UCSD-AML1 (cell line): Measurements from ENCODE around the gene OR2V1.
"Not testable (repeated sequence)": the region's sequence is repeated elsewhere in the genome, so short reads cannot be mapped to it uniquely, and the experiment has no call there.

Source experiments
- DNase-seq: peaks from one replicate; lab custom pipeline; 2025; ENCODE audit not compliant: unreplicated experiment; lab: John Stamatoyannopoulos, UW

Gene OR2V1

GRCh38 chr5:181160152-181160754 lies 29.3 kb upstream of the OR2V1 start:
- peak; percentile 28 for DNase-seq

DNA sequence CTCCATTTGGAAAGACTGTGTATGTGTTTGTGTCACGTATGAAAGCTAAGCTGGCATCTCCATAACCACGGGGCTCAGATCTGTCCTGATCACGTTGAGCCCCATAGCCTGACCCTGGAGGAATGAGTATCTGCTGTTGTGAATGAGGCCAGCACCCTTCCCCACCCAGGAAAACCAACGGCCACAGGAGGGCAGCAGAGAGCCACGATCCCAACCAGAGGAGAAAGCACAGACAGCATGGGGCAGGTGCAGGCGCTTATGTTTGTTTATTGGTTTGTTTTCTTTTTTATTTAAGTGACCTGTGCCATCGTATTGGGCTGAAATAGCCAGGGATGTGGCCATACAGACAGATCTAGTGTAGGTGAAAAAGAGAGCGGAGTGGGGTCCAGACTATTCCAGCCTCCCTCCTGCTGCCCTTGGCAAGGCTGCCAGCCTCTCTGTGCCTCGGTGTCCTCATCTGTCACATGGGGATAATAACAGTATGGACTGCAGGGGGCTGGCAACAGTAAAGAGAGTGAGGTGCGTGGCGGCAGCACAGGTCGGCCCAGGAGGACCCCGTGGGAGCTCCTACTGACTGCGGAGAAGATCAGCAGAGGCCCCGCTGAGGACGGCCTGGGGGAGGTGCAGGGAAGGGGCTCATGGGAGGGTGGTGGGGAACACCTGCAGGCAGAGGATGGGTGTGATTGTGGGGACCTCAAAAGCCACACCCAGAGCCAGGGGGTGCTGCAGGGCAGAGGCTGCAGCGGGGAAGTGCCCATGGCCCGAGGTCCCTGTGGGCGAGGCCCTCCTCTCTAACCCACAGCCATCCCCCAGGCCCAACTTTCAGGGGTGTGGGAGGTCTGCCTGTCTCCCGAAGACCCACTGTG lies 28.6 kb upstream of the OR2V1 start:
- peak; percentile 84 for DNase-seq

DNA sequence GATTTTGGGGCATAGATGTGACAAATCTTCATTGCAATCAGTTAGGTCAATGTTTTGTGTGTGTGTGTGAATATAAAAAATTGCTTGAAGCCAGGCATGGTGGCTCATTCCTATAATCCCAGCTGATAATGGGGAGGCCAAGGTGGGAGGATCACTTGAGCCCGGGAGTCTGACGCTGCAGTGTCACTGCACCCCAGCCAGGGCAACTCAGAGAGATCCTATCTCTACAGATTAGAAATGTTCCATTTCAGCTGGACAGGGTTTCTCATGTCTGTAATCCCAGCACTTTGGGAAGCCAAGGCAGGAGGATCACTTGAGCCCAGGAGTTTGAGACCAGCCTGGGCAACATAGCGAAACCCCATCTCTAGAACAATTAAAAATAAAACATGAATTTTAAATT lies 27.9 kb upstream of the OR2V1 start:
- DNase-seq = no peak

DNA sequence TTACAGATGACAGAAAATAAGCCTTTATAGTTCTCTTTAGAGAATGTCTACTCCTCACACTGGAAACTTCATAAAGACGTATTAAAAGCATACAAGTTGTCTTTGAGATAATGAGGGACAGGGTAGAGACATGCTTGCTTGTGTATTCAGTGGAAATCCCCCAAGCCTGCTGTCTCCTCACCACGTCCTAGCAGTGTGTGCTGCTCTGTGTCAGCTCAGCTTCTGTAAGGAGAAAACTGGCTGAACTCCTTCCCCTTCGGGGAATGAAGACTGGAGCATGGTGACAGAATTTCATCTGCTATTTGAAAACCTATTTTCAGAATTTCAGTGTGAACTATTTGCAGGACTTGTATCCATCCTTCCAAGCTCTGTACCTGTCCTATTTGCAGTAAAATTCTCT lies 25.8 kb upstream of the OR2V1 start:
- no peak for DNase-seq

DNA sequence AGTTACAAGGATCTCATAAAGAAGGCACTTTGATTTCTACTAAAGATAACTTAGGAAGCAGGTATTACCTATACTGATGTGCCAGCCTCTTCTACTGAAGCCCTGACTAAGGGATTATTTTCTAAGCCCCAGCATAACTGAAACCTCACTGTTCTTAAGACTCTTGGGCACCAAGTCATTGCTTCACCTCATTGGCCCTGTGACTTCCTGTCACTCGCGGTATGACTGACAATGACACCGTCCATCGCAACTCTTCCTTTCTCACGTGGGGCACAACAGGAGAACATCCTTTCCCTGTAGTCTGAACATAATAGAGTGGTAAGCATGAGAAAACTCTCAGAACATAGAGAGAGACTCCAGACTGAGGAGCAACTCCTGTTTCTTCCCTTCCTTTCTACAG lies 22.8 kb upstream of the OR2V1 start:
- DNase-seq = no peak

DNA sequence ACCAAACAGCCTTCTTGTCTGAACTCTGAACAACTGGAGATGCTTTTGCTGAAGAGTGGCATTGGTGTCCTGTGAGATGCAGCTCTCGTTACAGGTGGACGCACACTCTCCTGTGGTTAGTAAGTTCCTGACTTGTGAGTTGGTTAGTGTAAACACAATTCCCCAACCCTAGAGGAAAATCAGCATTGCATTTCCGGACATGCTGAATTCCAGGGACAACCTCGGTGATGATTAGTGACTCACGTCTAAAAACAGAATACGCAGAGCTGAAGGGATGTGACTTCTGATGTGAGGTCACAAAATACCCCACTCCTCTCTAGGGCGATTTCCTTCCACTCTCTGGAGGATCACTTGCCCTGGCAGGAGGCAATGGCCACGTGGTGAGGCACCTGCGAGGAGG lies 21.4 kb upstream of the OR2V1 start:
- DNase-seq = no peak

DNA sequence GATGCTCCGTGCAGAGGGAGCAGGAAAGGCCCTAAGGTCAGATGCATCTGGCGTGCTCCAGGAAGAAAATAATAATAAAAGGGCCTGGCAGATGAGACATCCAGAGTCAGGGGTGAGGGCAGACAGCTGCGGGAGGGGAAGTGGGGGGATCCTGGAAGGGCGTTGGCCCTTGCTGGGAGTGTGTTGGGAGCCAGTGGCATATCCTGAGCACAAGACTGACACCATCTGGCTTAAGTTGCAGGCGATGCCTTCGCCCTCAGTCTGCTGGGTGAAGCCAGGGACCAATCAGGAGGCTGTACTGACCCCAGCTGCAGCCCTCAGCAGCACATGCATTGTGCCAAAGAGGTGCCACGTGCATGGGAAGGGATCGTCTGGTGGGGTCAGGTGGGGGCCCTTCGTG lies 20.2 kb upstream of the OR2V1 start:
- no peak for DNase-seq

- DNase-seq = no peak
These were observed 19.1 kb upstream of the OR2V1 start for GRCh38 chr5:181149806-181150733.

DNA sequence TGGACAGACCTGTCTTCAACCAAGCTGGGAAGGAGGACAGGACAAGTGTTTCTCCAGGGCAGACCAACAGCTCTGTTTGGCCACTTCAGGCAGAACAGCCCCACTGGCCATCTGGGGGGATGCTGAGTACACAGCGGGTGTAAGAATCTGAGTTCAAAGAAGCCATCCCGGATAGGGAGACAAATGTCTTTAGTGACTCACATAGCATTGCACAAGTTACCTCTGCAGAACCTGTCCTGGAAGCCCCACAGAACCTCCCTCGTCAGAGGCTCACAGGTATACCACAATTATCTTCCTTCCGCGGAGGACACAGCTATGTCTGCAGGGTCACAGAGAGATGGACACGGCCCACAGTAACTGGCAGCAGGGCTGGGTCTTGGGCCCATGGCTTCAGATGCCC lies 18.4 kb upstream of the OR2V1 start:
- no peak for DNase-seq

DNA sequence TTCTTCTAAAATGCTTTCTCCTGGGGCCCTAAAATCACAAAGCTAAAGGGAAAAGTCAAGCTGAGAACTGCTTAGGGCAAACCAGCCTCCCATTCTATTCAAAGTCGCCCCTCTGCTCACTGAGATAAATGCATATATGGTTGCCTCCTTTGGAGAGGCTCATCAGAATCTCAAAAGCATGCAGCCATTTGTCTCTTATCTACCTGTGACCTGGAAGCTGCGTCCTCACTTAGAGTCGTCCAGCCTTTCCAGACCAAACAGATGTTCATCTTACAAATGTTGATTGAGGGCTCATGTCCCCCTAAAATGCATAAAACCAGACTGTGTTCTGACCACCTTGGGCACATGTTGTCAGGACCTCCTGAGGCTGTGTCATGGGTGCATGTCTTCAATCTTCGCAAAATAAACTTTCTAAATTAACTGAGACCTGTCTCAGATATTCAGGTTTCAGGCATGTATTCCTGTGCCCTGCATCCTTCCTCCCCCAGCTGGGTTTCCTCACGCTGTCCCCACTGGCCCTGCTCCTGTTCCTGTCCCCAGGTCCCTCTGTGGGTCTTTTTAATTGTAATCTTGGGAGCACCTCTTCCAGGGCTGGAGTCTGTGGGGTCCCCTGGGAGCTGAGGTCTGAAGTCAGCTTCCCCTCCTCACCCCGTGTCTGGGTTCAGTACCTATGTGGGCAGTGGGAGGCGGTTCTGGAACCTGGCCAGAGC lies 16.1 kb upstream of the OR2V1 start, which contains the start of gene OR2V2:
TSS of gene OR2V2 (plus strand) at position 660 of the 710 bp plus-strand sequence. CDS start 7,357 bp downstream, outside the sequence.
- not testable (repeated sequence) for DNase-seq

DNA sequence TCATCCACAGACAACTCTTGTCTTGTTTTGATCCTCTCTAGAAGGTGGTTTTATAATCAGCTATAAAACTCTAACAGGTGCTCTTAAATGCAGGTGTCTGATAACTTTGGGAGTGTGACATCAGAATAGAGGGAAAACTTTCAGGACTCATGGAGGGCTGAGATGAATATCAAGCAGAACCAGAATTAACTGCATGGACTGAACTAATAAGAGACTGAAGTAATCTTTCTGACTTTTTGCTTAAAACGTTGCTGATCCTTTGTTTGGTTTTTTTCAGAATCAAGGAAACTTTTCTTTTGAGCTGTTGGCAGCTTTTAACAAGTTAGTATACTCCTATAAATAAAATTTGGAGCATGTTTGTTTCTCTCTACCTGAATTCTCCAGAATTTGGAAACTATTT lies 14.2 kb upstream of the OR2V1 start:
- no peak for DNase-seq

DNA sequence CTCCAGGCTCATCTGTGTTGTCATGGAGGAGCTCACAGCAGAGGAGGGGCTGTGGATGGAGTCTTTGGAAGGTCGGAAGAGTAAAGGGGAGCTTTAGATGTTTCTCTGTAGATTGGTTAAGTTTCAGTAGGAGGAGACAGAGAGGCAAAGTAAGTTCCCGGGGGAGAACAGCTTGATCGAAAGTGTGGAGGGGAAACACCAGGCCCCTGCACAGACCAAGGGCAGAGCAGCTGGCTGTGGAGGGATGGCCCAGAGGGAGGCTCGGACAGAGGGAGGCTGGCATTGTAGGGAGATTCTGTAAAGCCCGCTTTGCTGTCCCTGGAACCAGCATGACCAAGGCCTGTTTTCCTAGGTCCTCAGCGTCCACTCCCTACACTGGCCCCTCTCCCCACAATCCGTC lies 11.1 kb upstream of the OR2V1 start:
- DNase-seq = no peak

DNA sequence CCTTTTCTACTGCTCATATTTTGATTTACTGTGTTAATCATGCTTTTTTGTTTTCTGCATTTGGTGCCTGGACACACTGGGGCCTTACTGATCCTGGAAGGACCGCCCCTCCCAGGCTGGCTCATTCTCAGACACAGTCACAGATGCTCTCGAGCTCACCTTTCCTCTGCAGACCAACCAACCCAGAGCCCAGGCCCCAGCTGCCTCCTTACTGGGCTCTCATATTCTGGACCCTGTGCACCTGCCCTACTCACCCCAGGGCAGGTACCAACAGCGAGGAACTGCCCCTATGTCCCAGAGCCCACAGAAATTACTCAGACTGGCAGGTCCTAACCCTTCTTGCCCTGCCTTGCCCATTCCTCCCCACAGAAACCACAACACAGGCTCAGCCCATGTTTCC lies 9.8 kb upstream of the OR2V1 start:
- no peak for DNase-seq

GRCh38 chr5:181138258-181138657 lies 7.3 kb upstream of the OR2V1 start:
- DNase-seq = no peak

GRCh38 chr5:181136361-181136955 lies 5.5 kb upstream of the OR2V1 start:
- DNase-seq = no peak

DNA sequence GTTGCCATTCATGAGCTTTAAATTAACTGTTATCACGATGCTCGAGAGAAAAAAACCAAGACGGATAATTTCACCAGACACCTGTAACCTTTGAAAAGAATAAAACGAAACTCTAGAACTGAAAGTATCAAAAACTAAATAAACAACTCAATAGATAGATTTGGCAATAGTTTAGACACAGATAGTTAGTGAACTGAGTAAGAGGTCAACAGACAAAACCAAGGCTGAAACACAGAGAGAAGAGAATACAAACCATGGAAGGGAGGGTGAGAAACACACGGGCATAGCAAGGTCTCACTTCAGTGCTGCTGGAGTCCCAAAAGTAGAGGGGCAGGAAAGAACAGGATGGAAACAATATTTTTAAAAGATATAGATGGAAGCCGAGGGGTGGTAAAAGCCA lies 3.3 kb upstream of the OR2V1 start:
- DNase-seq = no peak

- peak; percentile 41 for DNase-seq
These were observed 2.8 kb upstream of the OR2V1 start for GRCh38 chr5:181133610-181134231.

GRCh38 chr5:181133083-181133482 lies 2.1 kb upstream of the OR2V1 start:
- no peak for DNase-seq

- DNase-seq = no peak
These were observed 545 bp upstream of the OR2V1 start for GRCh38 chr5:181131514-181131913.

- not testable (repeated sequence) for DNase-seq
These were observed 888 bp downstream of the OR2V1 start for GRCh38 chr5:181130081-181130480.
